ENCODE data around the gene SHISA9.

DNA sequence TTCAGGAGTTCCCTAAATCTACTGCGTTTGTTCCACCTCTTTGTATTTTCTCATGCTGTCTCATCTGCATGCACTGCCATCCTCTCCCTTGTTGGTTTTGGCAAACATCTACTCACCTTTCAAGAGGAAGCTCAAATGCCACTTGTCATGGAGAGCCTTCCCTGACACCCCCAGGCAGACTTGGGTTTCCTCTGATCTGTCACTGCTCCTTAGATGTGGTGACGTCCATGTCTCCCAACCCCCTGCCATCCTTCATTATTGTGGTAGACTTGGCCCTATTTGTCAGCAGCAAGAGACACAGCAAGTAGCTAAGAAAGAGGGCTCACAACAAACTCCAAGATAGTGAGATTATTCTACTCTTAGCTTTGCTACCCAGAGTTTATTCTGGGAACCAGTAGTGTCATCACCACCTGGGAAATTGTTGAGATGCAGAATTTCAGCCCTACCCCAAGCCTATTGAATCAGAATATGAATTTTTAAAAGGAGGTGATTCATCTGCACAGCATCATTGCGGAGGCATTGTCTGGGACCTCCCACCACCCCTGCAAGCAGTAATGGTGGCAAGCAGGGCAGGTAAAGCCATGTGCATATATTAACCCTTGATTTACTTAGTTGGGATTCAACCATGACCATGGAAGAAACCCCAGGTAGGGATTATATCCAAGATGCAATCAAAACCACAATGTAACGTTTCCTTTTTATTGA is 248.9 kb downstream of the SHISA9 start:
- TF ChIP-seq, protein P1, sequence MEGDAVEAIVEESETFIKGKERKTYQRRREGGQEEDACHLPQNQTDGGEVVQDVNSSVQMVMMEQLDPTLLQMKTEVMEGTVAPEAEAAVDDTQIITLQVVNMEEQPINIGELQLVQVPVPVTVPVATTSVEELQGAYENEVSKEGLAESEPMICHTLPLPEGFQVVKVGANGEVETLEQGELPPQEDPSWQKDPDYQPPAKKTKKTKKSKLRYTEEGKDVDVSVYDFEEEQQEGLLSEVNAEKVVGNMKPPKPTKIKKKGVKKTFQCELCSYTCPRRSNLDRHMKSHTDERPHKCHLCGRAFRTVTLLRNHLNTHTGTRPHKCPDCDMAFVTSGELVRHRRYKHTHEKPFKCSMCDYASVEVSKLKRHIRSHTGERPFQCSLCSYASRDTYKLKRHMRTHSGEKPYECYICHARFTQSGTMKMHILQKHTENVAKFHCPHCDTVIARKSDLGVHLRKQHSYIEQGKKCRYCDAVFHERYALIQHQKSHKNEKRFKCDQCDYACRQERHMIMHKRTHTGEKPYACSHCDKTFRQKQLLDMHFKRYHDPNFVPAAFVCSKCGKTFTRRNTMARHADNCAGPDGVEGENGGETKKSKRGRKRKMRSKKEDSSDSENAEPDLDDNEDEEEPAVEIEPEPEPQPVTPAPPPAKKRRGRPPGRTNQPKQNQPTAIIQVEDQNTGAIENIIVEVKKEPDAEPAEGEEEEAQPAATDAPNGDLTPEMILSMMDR (IDR thresholded peaks at IDR 0.05; ENCODE audit: low read depth, low read length, missing input control): no peak
- TF ChIP-seq SP1 (IDR thresholded peaks at IDR 0.05) (no peak), RAD21 (IDR thresholded peaks at IDR 0.05) (no peak), EGR1 (IDR thresholded peaks at IDR 0.05; ENCODE audit: low read depth in 2 of 2) (no peak), TAF1 (conservative IDR thresholded peaks at IDR 0.05) (no peak), JUND (IDR thresholded peaks at IDR 0.05) (no peak), GABPA (IDR thresholded peaks at IDR 0.05 in 1 of 2, conservative IDR thresholded peaks at IDR 0.05 in 1 of 2) (no peak)
- TF ChIP-seq, protein P2, sequence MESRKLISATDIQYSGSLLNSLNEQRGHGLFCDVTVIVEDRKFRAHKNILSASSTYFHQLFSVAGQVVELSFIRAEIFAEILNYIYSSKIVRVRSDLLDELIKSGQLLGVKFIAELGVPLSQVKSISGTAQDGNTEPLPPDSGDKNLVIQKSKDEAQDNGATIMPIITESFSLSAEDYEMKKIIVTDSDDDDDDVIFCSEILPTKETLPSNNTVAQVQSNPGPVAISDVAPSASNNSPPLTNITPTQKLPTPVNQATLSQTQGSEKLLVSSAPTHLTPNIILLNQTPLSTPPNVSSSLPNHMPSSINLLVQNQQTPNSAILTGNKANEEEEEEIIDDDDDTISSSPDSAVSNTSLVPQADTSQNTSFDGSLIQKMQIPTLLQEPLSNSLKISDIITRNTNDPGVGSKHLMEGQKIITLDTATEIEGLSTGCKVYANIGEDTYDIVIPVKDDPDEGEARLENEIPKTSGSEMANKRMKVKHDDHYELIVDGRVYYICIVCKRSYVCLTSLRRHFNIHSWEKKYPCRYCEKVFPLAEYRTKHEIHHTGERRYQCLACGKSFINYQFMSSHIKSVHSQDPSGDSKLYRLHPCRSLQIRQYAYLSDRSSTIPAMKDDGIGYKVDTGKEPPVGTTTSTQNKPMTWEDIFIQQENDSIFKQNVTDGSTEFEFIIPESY (IDR thresholded peaks at IDR 0.05): no peak
- TF ChIP-seq, protein P3, sequence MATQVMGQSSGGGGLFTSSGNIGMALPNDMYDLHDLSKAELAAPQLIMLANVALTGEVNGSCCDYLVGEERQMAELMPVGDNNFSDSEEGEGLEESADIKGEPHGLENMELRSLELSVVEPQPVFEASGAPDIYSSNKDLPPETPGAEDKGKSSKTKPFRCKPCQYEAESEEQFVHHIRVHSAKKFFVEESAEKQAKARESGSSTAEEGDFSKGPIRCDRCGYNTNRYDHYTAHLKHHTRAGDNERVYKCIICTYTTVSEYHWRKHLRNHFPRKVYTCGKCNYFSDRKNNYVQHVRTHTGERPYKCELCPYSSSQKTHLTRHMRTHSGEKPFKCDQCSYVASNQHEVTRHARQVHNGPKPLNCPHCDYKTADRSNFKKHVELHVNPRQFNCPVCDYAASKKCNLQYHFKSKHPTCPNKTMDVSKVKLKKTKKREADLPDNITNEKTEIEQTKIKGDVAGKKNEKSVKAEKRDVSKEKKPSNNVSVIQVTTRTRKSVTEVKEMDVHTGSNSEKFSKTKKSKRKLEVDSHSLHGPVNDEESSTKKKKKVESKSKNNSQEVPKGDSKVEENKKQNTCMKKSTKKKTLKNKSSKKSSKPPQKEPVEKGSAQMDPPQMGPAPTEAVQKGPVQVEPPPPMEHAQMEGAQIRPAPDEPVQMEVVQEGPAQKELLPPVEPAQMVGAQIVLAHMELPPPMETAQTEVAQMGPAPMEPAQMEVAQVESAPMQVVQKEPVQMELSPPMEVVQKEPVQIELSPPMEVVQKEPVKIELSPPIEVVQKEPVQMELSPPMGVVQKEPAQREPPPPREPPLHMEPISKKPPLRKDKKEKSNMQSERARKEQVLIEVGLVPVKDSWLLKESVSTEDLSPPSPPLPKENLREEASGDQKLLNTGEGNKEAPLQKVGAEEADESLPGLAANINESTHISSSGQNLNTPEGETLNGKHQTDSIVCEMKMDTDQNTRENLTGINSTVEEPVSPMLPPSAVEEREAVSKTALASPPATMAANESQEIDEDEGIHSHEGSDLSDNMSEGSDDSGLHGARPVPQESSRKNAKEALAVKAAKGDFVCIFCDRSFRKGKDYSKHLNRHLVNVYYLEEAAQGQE (IDR thresholded peaks at IDR 0.05): no peak
- TF ChIP-seq, protein P4, sequence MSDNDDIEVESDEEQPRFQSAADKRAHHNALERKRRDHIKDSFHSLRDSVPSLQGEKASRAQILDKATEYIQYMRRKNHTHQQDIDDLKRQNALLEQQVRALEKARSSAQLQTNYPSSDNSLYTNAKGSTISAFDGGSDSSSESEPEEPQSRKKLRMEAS (IDR thresholded peaks at IDR 0.05): no peak
